Neuronal stem cell (in vitro differentiated cells): Measurements from ENCODE around the gene PCDHGB3.

Source experiments
- DNase-seq: peaks from one replicate; pipeline ENCODE4 v3.0.0-alpha.2; 2013; ENCODE audit warnings: low spot score
- H2AFZ ChIP-seq: one replicate; pipeline ENCODE4 v1.6.1; 2013; ENCODE audit warnings: mild to moderate bottlenecking, low read length, inconsistent platforms
- H2AK5ac ChIP-seq: 2 replicates; pipeline ENCODE4 v1.6.1; 2013; ENCODE audit warnings: low read depth, mild to moderate bottlenecking, inconsistent platforms, low read length, moderate library complexity, mixed read lengths
- H2BK120ac ChIP-seq: 2 replicates; pipeline ENCODE4 v1.6.1; 2013; ENCODE audit warnings: low read depth, mild to moderate bottlenecking, inconsistent platforms, low read length, moderate library complexity, mixed read lengths
- H2BK12ac ChIP-seq: one replicate; pipeline ENCODE4 v1.6.1; 2013; ENCODE audit warnings: low read length, inconsistent platforms
- H2BK15ac ChIP-seq: 2 replicates; pipeline ENCODE4 v1.6.1; 2013; ENCODE audit warnings: mild to moderate bottlenecking, low read length, inconsistent platforms, mixed read lengths
- H2BK5ac ChIP-seq: one replicate; pipeline ENCODE4 v1.6.1; 2013; ENCODE audit warnings: inconsistent platforms, mild to moderate bottlenecking, low read length, moderate library complexity
- H3K14ac ChIP-seq: one replicate; pipeline ENCODE4 v1.6.1; 2013; ENCODE audit warnings: low read length, inconsistent platforms
- H3K18ac ChIP-seq: 2 replicates; pipeline ENCODE4 v1.6.1; 2013; ENCODE audit warnings: low read length, inconsistent platforms
- H3K23ac ChIP-seq: 2 replicates; pipeline ENCODE4 v1.6.1; 2013; ENCODE audit warnings: low read depth, mild to moderate bottlenecking, mixed read lengths, low read length, inconsistent platforms; ENCODE audit not compliant: poor library complexity
- H3K27ac ChIP-seq: replicated peaks from 3 replicates; pipeline ENCODE4 v1.5.1; 2013; ENCODE audit warnings: low read length, inconsistent platforms
- H3K27me3 ChIP-seq, 3 experiments: 2 replicates each; pipeline ENCODE4 v1.6.1; 2013; ENCODE audit warnings: low read length in 3 of 3, mild to moderate bottlenecking in 2 of 3, inconsistent platforms in 1 of 3, low read depth in 1 of 3, mixed read lengths in 1 of 3, moderate library complexity in 1 of 3; ENCODE audit not compliant: control insufficient read depth in 3 of 3, insufficient read depth in 3 of 3
- H3K36me3 ChIP-seq, 2 donors: replicated peaks in 1 of 2; 2 replicates each; pipeline ENCODE4 v1.6.1; 2013; ENCODE audit warnings: low read length in 2 of 2; ENCODE audit not compliant: control insufficient read depth in 2 of 2, insufficient read depth in 2 of 2
- H3K4ac ChIP-seq: 2 replicates; pipeline ENCODE4 v1.6.1; 2013; ENCODE audit warnings: inconsistent platforms, mild to moderate bottlenecking, low read length, moderate library complexity
- H3K4me1 ChIP-seq, 2 donors: 1 replicate in 1 of 2; 2 replicates in 1 of 2; pipeline ENCODE4 v1.6.1; 2013; ENCODE audit warnings: low read length in 2 of 2, low read depth in 1 of 2; ENCODE audit not compliant: control insufficient read depth in 2 of 2, insufficient read depth in 1 of 2
- H3K4me2 ChIP-seq: one replicate; pipeline ENCODE4 v1.6.1; 2013; ENCODE audit warnings: mild to moderate bottlenecking, low read length, inconsistent platforms; ENCODE audit not compliant: insufficient read depth, poor library complexity, severe bottlenecking
- H3K4me3 ChIP-seq, 2 donors: 2 replicates each; pipeline ENCODE4 v1.5.1; 2013; ENCODE audit warnings: low read length in 2 of 2, mild to moderate bottlenecking in 2 of 2, inconsistent platforms in 1 of 2, moderate library complexity in 1 of 2
- H3K79me1 ChIP-seq: one replicate; pipeline ENCODE4 v1.6.1; 2013; ENCODE audit warnings: low read depth, mild to moderate bottlenecking, inconsistent platforms, low read length, moderate library complexity
- H3K9ac ChIP-seq: one replicate; pipeline ENCODE4 v1.6.1; 2013; ENCODE audit warnings: mild to moderate bottlenecking, low read depth, low read length, inconsistent platforms; ENCODE audit not compliant: poor library complexity
- H3K9me3 ChIP-seq, 2 donors: replicated peaks in 1 of 2; 2 replicates each; pipeline versions ENCODE3 to v1.6.1; 2013; ENCODE audit warnings: low read length in 2 of 2, mild to moderate bottlenecking in 2 of 2, inconsistent platforms in 1 of 2, low read depth in 1 of 2, mixed read lengths in 1 of 2, moderate library complexity in 1 of 2; ENCODE audit not compliant: control insufficient read depth in 2 of 2, insufficient read depth in 1 of 2
- H4K8ac ChIP-seq: one replicate; pipeline ENCODE4 v1.6.1; 2013; ENCODE audit warnings: low read depth, mild to moderate bottlenecking, inconsistent platforms, low read length, moderate library complexity
- H4K91ac ChIP-seq: one replicate; pipeline ENCODE4 v1.6.1; 2013; ENCODE audit warnings: low read length, low read depth, mild to moderate bottlenecking, inconsistent platforms; ENCODE audit not compliant: poor library complexity
- WGBS, 2 donors: extraction: QIAGEN DNeasy Blood & Tissue Kit; methylation state at CpG; one replicate each; pipeline ENCODE4 v1.1.7; 2013; ENCODE audit warnings: missing lambda C conversion rate in 2 of 2, mixed read lengths in 1 of 2; ENCODE audit not compliant: insufficient read length in 2 of 2, insufficient replicate concordance in 1 of 2; ENCODE audit errors: extremely low coverage in 2 of 2; 5-methylcytosine and 5-hydroxymethylcytosine counted together

The PCDHGB3 gene

DNA sequence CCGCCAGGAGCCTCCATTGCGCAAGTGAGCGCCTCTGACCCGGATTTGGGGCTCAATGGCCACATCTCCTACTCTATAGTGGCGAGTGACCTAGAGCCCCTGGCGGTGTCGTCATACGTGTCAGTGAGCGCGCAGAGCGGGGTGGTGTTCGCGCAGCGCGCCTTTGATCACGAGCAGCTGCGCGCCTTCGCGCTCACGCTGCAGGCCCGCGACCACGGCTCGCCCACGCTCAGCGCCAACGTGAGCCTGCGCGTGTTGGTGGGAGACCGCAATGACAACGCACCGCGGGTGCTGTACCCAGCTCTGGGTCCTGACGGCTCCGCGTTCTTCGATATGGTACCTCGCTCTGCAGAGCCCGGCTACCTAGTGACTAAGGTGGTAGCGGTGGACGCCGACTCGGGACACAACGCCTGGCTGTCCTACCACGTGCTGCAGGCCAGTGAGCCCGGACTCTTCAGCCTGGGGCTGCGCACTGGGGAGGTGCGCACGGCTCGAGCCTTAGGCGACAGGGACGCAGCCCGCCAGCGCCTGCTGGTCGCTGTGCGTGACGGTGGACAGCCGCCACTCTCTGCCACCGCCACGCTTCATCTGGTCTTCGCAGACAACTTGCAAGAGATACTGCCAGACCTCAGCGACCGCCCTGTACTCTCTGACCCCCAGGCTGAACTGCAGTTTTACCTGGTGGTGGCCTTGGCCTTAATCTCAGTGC lies 39.7 kb downstream of the PCDHGB3 start:
- no peak overlapping the region for H3K4me3 ChIP-seq
- H2BK5ac ChIP-seq: no peak overlapping the region
- H4K91ac ChIP-seq: no peak overlapping the region
- no peaks in the 10 kb centered on the region for H3K27me3 ChIP-seq
- no peak overlapping the region for H2AK5ac ChIP-seq
- no CpG with 5 or more reads among the region's 64 CpGs for WGBS, 2 donors
- no peak overlapping the region for H3K4ac ChIP-seq
- no peaks in the 10 kb centered on the region for H3K4me1 ChIP-seq
- no peak overlapping the region for H3K23ac ChIP-seq
- no peak overlapping the region for H2AFZ ChIP-seq
- no peak overlapping the region for H3K27ac ChIP-seq
- no peak overlapping the region for H2BK120ac ChIP-seq
- peaks cover 17 to 35% of the 10 kb centered on the region in 2 donors for H3K36me3 ChIP-seq
- H2BK15ac ChIP-seq: no peak overlapping the region
- no peak overlapping the region for H3K18ac ChIP-seq
- H2BK12ac ChIP-seq: no peak overlapping the region
- no peak overlapping the region for H3K14ac ChIP-seq
- H3K9me3 ChIP-seq: peaks cover 51 to 93% of the 10 kb centered on the region in 2 donors
- no peak for DNase-seq
- H3K79me1 ChIP-seq: no peaks in the 10 kb centered on the region
- H3K4me2 ChIP-seq: no peak overlapping the region
- H4K8ac ChIP-seq: no peak overlapping the region
- no peak overlapping the region for H3K9ac ChIP-seq

DNA sequence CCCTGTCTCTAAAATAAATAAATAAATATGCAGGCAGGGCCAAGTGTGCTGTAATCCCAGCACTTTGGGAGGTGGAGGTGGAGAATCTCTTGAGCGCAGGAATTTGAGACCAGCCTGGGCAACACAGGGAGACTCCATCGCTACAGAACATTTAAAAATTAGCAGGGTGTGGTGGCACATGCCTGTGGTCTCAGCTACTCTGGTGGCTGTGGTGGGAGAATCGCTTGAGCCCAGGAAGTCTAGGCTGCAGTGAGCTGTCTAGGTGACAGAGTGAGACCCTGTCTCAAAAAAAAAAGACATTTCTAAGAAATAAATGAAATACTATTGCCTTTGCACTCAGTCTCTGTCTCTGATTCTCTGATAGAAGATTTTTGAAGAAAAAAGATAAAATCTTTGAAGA lies 41.5 kb downstream of the PCDHGB3 start:
- no peak for DNase-seq
- Histone ChIP-seq H4K8ac (no peak overlapping the region), H3K4me1 (no peaks in the 10 kb centered on the region), H3K9me3 (peaks cover 49 to 93% of the 10 kb centered on the region in 2 donors), H2BK5ac (no peak overlapping the region), H4K91ac (no peak overlapping the region), H2BK15ac (no peak overlapping the region), H2BK12ac (no peak overlapping the region), H3K23ac (no peak overlapping the region), H3K27ac (no peak overlapping the region), H3K4ac (no peak overlapping the region), H3K27me3 (no peaks in the 10 kb centered on the region), H3K18ac (no peak overlapping the region), H2AK5ac (no peak overlapping the region), H2BK120ac (no peak overlapping the region), H2AFZ (no peak overlapping the region), H3K4me3 (no peak overlapping the region), H3K36me3 (peaks cover 18 to 44% of the 10 kb centered on the region in 2 donors), H3K14ac (no peak overlapping the region), H3K9ac (no peak overlapping the region), H3K4me2 (no peak overlapping the region), H3K79me1 (no peaks in the 10 kb centered on the region)
- no CpG with 5 or more reads among the region's 3 CpGs for WGBS, 2 donors

DNA sequence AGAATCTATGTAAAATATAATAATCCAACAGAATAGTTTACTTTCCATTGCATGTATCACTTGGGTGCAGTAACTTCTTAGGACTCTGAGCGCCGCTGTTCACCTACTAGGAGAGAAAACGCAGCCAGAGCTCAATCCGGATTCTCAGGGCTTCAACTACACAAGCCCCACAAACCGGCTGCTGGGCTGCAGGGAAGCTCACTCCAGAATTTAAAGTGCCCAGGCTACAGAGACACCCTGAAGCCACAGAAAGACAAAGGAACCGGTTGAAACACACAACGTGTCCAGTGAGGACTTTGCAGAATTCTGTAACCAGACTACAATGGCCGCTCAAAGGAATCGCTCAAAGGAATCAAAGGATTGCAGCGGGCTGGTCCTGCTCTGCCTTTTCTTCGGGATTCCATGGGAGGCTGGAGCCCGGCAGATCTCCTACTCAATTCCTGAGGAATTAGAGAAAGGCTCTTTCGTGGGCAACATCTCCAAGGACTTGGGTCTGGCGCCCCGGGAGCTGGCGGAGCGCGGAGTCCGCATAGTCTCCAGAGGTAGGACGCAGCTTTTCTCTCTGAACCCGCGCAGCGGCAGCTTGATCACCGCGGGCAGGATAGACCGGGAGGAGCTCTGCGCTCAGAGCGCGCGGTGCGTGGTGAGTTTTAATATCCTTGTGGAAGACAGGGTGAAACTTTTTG lies 43.0 kb downstream of the PCDHGB3 start, which contains the start of gene PCDHGA10:
PCDHGA10 (plus strand) TSS at position 134 of the 686 bp plus-strand sequence; CDS start at position 323, 189 bp downstream.
- H3K4me3 ChIP-seq: peak within 1 kb of the TSS; percentile 49 to 70
- no peak within 1 kb of the TSS for H2BK15ac ChIP-seq
- H3K14ac ChIP-seq: no peak within 1 kb of the TSS
- no peak within 1 kb of the TSS for H3K27ac ChIP-seq
- DNase-seq: peak; percentile 18
- H3K79me1 ChIP-seq: no peaks in the 10 kb centered on the region
- peak within 1 kb of the TSS; percentile 75 for H2AFZ ChIP-seq
- H3K4me1 ChIP-seq: no peaks in the 10 kb centered on the region
- peaks cover 49 to 96% of the 10 kb centered on the region in 2 donors for H3K9me3 ChIP-seq
- H3K4ac ChIP-seq: no peak within 1 kb of the TSS
- no peak within 1 kb of the TSS for H2BK120ac ChIP-seq
- no peak within 1 kb of the TSS for H3K4me2 ChIP-seq
- no peaks in the 10 kb centered on the region for H3K27me3 ChIP-seq
- H2BK5ac ChIP-seq: no peak within 1 kb of the TSS
- H2AK5ac ChIP-seq: no peak within 1 kb of the TSS
- no peak within 1 kb of the TSS for H2BK12ac ChIP-seq
- no peak within 1 kb of the TSS for H3K23ac ChIP-seq
- no peak within 1 kb of the TSS for H4K91ac ChIP-seq
- no CpG with 5 or more reads among the region's 31 CpGs for WGBS, 2 donors
- no peak within 1 kb of the TSS for H3K18ac ChIP-seq
- peaks cover 18 to 51% of the 10 kb centered on the region in 2 donors for H3K36me3 ChIP-seq
- H3K9ac ChIP-seq: no peak within 1 kb of the TSS
- no peak within 1 kb of the TSS for H4K8ac ChIP-seq

DNA sequence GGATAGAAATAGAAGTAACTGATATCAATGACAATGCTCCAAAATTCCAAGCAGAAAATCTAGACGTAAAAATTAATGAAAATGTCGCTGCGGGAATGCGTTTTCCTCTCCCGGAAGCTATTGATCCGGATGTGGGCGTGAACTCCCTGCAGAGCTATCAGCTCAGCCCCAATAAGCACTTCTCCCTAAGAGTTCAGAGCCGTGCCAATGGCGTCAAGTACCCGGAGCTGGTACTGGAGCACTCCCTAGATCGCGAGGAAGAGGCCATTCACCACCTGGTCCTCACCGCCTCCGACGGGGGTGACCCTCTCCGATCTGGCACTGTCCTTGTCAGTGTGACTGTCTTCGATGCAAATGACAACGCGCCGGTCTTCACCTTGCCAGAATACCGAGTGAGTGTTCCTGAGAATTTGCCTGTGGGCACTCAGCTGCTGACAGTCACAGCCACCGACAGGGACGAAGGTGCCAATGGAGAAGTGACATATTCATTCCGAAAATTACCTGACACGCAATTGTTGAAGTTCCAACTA lies 43.6 kb downstream of the PCDHGB3 start:
- no peak overlapping the region for H3K4me2 ChIP-seq
- H2BK12ac ChIP-seq: no peak overlapping the region
- H3K4ac ChIP-seq: no peak overlapping the region
- no peak overlapping the region for H3K14ac ChIP-seq
- no peak overlapping the region for H2AK5ac ChIP-seq
- H4K8ac ChIP-seq: no peak overlapping the region
- peak overlapping the region; percentile 49 to 70 for H3K4me3 ChIP-seq
- H3K27ac ChIP-seq: no peak overlapping the region
- H2BK120ac ChIP-seq: no peak overlapping the region
- H2AFZ ChIP-seq: peak overlapping the region; percentile 75
- DNase-seq: no peak
- no peak overlapping the region for H4K91ac ChIP-seq
- H3K27me3 ChIP-seq: no peaks in the 10 kb centered on the region
- H3K9ac ChIP-seq: no peak overlapping the region
- no peak overlapping the region for H2BK5ac ChIP-seq
- H3K36me3 ChIP-seq: peaks cover 21 to 53% of the 10 kb centered on the region in 2 donors
- peaks cover 54 to 96% of the 10 kb centered on the region in 2 donors for H3K9me3 ChIP-seq
- WGBS, 2 donors: no CpG with 5 or more reads among the region's 25 CpGs
- H2BK15ac ChIP-seq: no peak overlapping the region
- no peak overlapping the region for H3K18ac ChIP-seq
- no peaks in the 10 kb centered on the region for H3K79me1 ChIP-seq
- H3K23ac ChIP-seq: no peak overlapping the region
- H3K4me1 ChIP-seq: no peaks in the 10 kb centered on the region
